Measurements from ENCODE around the gene MSX1. TPM values are rescaled to one million over a fixed set of nuclear protein-coding genes. Genes with fewer than 3 reads are reported as not detected.

Gene MSX1
- total and polyA plus RNA-seq, 2 of the 13 experiments (the other 11 are each of a cell fraction or from before 2014, with no cell fraction given), result 12.1 to 14.9 TPM

GRCh38 chr4:4812145-4812794 is 47.2 kb upstream of the MSX1 start (continued):
- TF ChIP-seq MAX (IDR thresholded peaks at IDR 0.05) (no peak), ZBTB4 (CRISPR knock-in tag; IDR thresholded peaks at IDR 0.05; ENCODE audit: borderline replicate concordance) (no peak), MIXL1 (CRISPR knock-in tag; IDR thresholded peaks at IDR 0.05) (no peak), PRPF4 (IDR thresholded peaks at IDR 0.05; ENCODE audit: low read depth, low read length, poor library complexity, severe bottlenecking) (no peak), ZNF160 (CRISPR knock-in tag; IDR thresholded peaks at IDR 0.05) (no peak), ZFP36L1 (CRISPR knock-in tag; IDR thresholded peaks at IDR 0.05) (no peak), PLSCR1 (CRISPR knock-in tag; IDR thresholded peaks at IDR 0.05; ENCODE audit: borderline replicate concordance) (no peak), HDAC2 (CRISPR knock-in tag; IDR thresholded peaks at IDR 0.05) (0 out of 2 replicates have a peak, but pooled peaks have one; percentile 14), SP1 (IDR thresholded peaks at IDR 0.05) (no peak), SP1 (CRISPR knock-in tag; IDR thresholded peaks at IDR 0.05) (no peak), HNF4G (IDR thresholded peaks at IDR 0.05; ENCODE audit: borderline replicate concordance, low read depth, low read length) (no peak; the same call in 1 of the 2 replicates), HNF4G (CRISPR knock-in tag; IDR thresholded peaks at IDR 0.05; ENCODE audit: borderline replicate concordance, low read depth) (no peak), RERE (CRISPR knock-in tag; IDR thresholded peaks at IDR 0.05; ENCODE audit: low read depth) (no peak), KLF12 (CRISPR knock-in tag; IDR thresholded peaks at IDR 0.05; ENCODE audit: borderline replicate concordance) (no peak), ZNF737 (CRISPR knock-in tag; IDR thresholded peaks at IDR 0.05; ENCODE audit: borderline replicate concordance) (no peak), BRF2 (CRISPR knock-in tag; IDR thresholded peaks at IDR 0.05) (no peak), SIN3B (IDR thresholded peaks at IDR 0.05; ENCODE audit: low read length) (no peak), EP300 (IDR thresholded peaks at IDR 0.05; ENCODE audit: low read depth in 2 of 2, low read length in 2 of 2) (peak in 1 of 2 experiments; percentile 43; a peak in 1 of 4 replicates), EP300 (CRISPR knock-in tag; IDR thresholded peaks at IDR 0.05; ENCODE audit: borderline replicate concordance) (no peak)
